Skin epidermis (tissue), 12 donors: Measurements from ENCODE around the gene STOML1.

Experiments used
- H3K27ac ChIP-seq, 21 experiments: fragments of 200-600 bp; sonication (generic) in 11 of 21; one replicate each; pipeline ENCODE4 v1.5.0; 2020; ENCODE audit warnings: mild to moderate bottlenecking in 3 of 21, inconsistent platforms in 2 of 21, moderate library complexity in 2 of 21
- H3K4me3 ChIP-seq, 7 experiments: fragments of 200-600 bp; sonication (generic) in 2 of 7; one replicate each; pipeline ENCODE4 v1.5.0; 2020; ENCODE audit warnings: inconsistent platforms in 2 of 7, mild to moderate bottlenecking in 2 of 7, moderate library complexity in 1 of 7

STOML1 gene

DNA sequence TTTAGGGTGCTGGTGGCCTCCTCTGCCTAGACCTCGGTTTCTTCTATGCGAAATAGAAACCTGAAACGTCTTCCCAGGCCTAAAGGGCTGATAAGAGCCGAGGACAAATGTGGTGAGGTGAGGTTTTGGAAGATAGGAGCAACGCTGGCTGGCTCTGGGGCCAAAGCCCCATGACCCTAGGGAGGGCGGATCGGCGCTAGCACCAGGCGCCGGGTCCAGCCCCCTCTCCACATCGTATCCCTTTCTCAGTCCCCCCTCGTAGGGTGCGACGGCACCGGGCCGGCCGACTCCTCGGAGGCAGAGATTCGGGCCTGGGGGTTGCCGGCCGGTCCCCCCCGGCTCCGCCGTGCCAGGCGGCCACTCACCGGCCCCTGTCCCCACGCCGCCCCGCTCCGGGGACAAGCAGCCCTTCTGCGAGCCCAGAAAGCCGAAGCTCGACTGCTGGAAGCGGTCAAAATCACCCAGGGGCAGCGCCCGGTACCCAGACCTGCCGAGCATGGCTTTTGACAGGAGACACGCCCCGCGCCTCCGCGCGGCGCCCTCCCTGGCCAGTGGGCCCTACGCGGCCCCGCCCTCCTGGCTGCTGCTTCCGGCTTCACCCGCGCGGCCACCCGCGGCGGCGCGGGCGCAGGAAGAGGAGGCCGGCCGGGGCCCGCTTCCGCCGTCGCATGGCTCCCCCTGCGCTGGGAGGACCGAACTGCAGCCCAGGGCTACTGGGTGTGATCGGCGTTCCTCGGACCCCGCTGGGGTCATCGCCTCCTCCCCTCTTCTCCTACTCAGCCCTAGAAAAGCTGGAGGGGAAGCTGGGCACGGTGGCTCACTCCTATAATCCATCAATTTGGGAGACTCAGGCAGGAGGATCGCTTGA, at the start of gene STOML1:
Gene STOML1 (minus strand): TSS at position 570 of the 868 bp plus-strand sequence. CDS start 72 bp downstream, at position 498.
- peak within 1 kb of the TSS; percentile 69 to 96 (median 76) for H3K4me3 ChIP-seq
- peak within 1 kb of the TSS in 20 of 21 experiments; percentile 65 to 99 (median 93) for H3K27ac ChIP-seq

GRCh38 chr15:74041311-74041756, 49.2 kb upstream of the STOML1 start:
- H3K4me3 ChIP-seq: no peak overlapping the region
- H3K27ac ChIP-seq: peak overlapping the region in 20 of 21 experiments; percentile 24 to 92 (median 80)

GRCh38 chr15:74040109-74040850, 48.2 kb upstream of the STOML1 start:
- Histone ChIP-seq H3K27ac (peak overlapping the region in 20 of 21 experiments; percentile 24 to 92 (median 80)), H3K4me3 (no peak overlapping the region)

GRCh38 chr15:74039656-74040010, 47.5 kb upstream of the STOML1 start:
- H3K27ac ChIP-seq: peak overlapping the region in 13 of 21 experiments; percentile 15 to 92 (median 75)
- H3K4me3 ChIP-seq: no peak overlapping the region

GRCh38 chr15:74038707-74039655, 46.9 kb upstream of the STOML1 start:
- peak overlapping the region in 13 of 21 experiments; percentile 14 to 92 (median 64) for H3K27ac ChIP-seq
- no peak overlapping the region for H3K4me3 ChIP-seq

- no peak overlapping the region for H3K27ac ChIP-seq
- H3K4me3 ChIP-seq: no peak overlapping the region
Measured at GRCh38 chr15:74037171-74038117, 45.3 kb upstream of the STOML1 start.

DNA sequence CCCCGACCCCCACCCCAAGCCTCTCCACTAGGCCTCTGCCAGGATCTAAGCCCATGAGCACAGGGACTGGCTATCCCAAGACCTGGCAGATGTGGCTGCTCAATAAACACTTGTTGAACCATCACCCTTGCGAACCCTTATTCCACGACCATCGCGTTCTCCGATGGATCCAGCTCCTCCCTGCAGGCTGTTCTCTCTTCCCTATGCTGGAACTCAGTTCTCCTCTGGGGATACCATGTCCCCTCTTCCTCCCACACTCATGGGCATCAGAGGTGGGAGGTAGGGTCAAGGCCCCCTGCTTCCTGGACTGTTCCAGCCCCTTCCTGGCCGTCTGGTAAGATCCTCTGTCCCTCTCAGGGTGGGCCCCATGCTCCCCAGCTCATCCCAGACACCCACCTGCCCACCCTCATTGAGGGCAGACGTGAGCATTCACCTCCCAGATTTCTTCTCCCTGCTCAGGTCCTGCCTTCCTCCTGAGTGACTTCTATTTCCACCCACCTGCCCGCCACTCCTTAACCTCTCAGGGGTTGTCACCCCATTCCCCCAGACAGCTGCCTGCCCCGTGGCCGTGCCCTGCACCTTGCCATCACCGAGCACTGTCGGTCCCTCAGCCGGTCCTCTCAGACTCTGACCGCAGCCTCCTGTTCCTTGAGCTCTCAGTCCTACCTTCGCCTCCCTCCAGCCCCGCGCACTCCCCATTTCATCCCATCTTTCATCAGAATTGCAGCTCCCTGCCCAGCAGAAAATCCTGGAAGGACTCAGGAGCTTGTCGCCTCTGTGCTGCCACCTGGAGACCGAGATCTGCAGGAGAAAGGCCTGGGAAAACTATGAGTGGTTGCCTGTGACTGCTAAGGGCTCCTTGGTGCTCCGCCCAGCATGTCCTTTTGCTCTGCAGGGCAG, 44.4 kb upstream of the STOML1 start:
- H3K27ac ChIP-seq: no peak overlapping the region
- no peak overlapping the region for H3K4me3 ChIP-seq

GRCh38 chr15:74035121-74036017, 43.3 kb upstream of the STOML1 start:
- H3K4me3 ChIP-seq: no peak overlapping the region
- no peak overlapping the region for H3K27ac ChIP-seq

GRCh38 chr15:74034206-74034755, 42.2 kb upstream of the STOML1 start:
- H3K27ac ChIP-seq: no peak overlapping the region

DNA sequence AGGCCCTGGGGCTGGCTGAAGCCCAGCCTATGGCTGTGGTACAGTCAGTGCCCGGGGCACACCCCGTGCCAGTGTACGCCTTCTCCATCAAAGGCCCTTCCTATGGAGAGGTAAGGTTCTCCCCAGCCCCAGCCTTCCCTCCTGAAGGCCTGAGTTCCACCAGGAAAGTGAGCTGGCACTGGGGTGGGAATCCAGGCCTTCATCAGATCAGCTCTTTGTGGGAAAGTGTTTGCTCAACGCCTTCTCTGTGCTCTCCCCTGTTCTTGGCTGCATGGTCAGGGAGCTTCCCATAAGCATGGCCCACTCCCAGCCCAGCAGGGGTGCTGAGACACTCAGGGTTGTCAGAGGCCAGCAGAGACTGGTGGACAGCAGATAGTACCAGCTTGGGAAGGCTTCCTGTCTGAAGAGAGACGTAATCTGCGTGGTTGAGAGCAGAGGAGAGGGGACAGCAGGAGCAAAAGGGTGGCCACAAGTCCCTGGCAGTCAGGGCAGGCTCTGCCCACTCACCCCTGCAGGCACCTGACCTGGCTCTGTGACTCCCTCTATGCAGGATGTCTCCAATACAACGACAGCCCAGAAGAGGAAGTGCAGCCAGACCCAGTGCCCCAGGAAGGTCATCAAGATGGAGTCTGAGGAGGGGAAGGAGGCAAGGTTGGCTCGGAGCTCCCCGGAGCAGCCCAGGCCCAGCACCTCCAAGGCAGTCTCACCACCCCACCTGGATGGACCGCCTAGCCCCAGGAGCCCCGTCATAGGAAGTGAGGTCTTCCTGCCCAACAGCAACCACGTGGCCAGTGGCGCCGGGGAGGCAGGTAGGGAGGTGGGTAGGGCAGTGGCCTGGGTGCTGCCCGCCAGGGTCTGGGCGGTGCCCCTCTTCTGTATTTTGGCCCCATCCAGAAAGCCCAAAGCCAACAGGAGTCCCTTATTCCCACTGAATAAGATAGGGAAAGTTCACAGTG, 40.8 kb upstream of the STOML1 start:
- H3K27ac ChIP-seq: peak overlapping the region in 5 of 21 experiments; percentile 4 to 20 (median 13)
- H3K4me3 ChIP-seq: no peak overlapping the region

More at GRCh38 chr15:74034206-74034755, 42.2 kb upstream of the STOML1 start:
- no peak overlapping the region for H3K4me3 ChIP-seq

DNA sequence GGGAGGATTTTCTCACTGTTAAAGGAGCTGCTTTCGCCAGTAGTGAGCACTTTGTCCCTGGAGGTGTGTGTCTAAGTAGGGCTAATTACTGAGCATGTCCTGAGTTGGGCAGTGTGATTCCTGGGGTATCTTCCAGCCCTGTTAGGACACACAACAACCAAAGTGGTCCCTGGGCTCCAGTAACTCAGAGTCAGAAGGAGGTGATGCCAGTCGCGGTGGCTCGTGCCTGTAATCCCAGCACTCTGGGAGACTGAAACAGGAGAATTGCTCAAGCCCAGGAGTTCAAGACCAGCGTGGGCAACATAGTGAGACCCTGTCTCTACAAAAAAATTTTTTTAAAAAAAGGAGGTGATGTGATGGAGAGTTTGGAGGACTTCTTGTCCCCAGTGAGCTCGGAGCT, 40.0 kb upstream of the STOML1 start:
- no peak overlapping the region for H3K27ac ChIP-seq

DNA sequence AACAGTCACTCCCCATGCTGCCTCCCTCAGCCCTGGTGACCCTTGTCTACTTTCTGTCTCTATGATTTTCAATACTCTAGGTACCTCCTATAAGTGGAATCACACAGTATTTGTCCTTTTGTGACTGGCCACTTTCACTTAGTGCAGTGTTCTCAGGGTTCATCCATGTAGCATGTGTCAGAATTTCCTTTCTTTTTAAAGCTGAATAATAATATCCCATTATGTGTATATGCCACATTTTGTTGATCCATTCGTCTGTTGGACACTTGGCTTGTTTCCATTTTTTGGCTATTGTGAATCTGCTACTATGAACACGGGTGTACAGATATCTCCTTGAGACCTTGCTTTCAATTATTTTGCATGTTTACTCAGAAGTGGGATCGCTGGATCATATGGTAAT, 36.6 kb upstream of the STOML1 start:
- H3K27ac ChIP-seq: no peak overlapping the region

More for the DNA sequence above, 40.0 kb upstream of the STOML1 start:
- H3K4me3 ChIP-seq: no peak overlapping the region

DNA sequence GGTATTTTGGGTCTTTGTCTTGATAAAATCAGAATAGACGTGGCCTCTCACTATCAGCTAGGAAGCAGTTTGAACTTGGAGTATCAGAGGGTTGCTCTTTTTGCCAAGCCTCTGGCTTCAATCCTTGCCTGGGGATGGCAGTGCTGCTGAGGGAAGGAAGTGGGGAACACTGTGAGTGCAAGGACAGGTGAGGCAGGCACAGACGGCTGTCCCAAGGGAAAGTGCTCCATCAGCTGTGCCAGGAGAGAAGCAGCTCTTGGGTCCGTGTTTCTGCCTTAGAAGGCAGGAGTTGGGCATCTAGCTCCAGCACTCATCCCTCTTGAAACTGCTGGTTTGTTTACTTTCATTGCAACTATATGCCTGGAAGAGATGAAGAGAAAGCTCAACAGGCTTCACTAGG, 35.6 kb upstream of the STOML1 start:
- H3K4me3 ChIP-seq: no peak overlapping the region
- no peak overlapping the region for H3K27ac ChIP-seq

More for the DNA sequence above, 36.6 kb upstream of the STOML1 start:
- no peak overlapping the region for H3K4me3 ChIP-seq

- no peak overlapping the region for H3K4me3 ChIP-seq
- peak overlapping the region in 1 of 21 experiments; percentile 42 for H3K27ac ChIP-seq
Measured at GRCh38 chr15:74025436-74025835, 33.3 kb upstream of the STOML1 start.

- Histone ChIP-seq H3K27ac (peak overlapping the region in 4 of 21 experiments; percentile 14 to 49 (median 37)), H3K4me3 (no peak overlapping the region)
Measured at GRCh38 chr15:74024687-74025086, 32.6 kb upstream of the STOML1 start.
